Prostate gland (tissue), 2 donors: ENCODE data around the gene COTL1.

Source experiments
- CTCF ChIP-seq, 4 experiments: fragments of 200-600 bp in 2 of 4; fragments of 450-650 bp in 2 of 4; sonication (generic) in 2 of 4; IDR thresholded peaks; 1 replicate in 3 of 4; 2 replicates in 1 of 4; pipeline ENCODE4 v1.5.1; 2016 to 2019; ENCODE audit warnings: antibody characterized with exemption in 4 of 4, mild to moderate bottlenecking in 2 of 4, moderate library complexity in 2 of 4
- POLR2A ChIP-seq: fragments of 450-650 bp; IDR thresholded peaks from one replicate; pipeline ENCODE4 v1.6.1; 2016; ENCODE audit warnings: antibody characterized with exemption, mild to moderate bottlenecking

DNA sequence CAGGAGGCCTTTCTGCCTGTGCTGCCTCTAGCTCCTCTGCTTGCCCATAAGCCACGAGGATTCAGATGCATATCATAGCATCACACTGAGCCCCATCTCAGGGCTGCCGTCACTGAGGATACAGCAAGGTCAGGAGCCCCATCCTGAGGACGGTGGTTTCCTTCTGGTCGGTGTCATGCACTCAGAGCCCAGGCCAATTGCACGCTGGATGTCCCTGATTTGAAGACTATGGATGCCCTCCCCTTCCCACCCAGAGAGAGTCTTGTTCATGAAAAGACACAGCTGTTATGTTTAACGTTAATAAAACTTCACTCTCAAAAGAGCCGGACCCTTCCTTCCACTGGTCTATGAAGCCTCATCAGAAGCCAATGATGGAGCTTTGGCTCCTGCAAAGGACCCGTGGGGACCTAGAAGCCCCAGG, 19.9 kb downstream of the COTL1 start:
- no peak for TF ChIP-seq CTCF (IDR thresholded peaks at IDR 0.05)
- TF ChIP-seq POLR2A = no peak
